Measurements from ENCODE around the gene CDR2L. TPM values are rescaled to one million over a fixed set of nuclear protein-coding genes. Genes with fewer than 3 reads are reported as not detected.
A peak's percentile ranks its signal among the peaks of the same experiment; 100 is the strongest.
"Not testable (repeated sequence)": the region's sequence is repeated elsewhere in the genome, so short reads cannot be mapped to it uniquely, and the experiment has no call there.

The CDR2L gene
- total RNA-seq, 1 donor from 2014 or later, result 3.6 TPM

- peak; percentile 62 for DNase-seq
These were observed 24.1 kb downstream of the CDR2L start for GRCh38 chr17:75011401-75012095.

DNA sequence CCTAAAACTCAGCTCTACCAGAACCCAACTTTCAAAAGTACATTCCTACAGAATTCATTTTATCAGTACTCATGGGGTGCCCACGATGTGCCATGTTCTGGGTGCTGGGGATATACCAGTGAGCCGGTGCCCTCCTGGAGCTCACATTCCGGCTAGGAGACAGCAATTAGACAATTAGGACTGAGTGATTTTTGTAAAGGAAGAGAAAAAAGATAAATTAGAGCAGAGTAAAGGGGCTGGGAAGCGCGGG is 24.6 kb downstream of the CDR2L start:
- DNase-seq, result peak; percentile 59

DNA sequence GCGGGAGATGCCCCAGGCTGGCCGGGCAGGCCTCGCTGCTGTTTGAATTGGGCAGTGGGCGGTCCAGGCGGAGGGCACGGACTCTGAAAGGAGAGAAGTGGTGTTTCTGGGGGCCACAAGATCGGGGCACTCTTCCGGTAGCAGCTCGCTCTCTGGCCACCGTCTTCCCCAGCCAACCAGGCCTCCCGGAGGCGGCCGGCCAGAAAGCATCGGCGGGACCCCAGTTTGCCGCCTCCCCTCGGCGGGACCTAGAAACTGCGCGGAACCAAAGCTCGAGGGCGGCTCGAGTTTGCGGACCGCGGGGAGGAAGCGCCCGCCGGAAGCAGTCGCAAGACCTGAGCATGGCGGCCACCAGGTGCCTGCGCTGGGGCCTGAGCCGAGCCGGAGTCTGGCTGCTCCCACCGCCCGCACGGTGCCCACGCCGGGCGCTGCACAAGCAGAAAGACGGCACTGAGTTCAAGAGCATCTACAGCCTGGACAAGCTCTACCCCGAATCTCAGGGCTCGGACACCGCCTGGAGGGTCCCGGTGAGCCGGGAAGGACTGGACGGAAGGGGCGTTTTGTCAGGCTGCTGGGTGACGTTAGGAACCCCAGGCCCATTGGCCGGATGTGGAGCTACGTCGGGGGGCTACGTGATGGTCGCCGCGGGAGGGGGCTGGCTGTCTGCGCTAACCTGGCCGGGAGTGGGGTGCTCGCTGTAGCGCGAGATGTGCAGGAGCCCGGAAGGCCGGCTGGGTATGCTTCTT is 25.1 kb downstream of the CDR2L start, which contains the start of gene MRPL58:
Gene MRPL58 (plus strand): TSS at position 325 of the 746 bp plus-strand sequence. CDS start 17 bp downstream, at position 342.
- peak; percentile 78 for DNase-seq

- DNase-seq, result peak; percentile 48
These were observed 25.7 kb downstream of the CDR2L start for GRCh38 chr17:75013092-75013559.

GRCh38 chr17:75019146-75019545 is 31.7 kb downstream of the CDR2L start:
- DNase-seq, result no peak

GRCh38 chr17:75019710-75020109 is 32.3 kb downstream of the CDR2L start:
- DNase-seq, result no peak

DNA sequence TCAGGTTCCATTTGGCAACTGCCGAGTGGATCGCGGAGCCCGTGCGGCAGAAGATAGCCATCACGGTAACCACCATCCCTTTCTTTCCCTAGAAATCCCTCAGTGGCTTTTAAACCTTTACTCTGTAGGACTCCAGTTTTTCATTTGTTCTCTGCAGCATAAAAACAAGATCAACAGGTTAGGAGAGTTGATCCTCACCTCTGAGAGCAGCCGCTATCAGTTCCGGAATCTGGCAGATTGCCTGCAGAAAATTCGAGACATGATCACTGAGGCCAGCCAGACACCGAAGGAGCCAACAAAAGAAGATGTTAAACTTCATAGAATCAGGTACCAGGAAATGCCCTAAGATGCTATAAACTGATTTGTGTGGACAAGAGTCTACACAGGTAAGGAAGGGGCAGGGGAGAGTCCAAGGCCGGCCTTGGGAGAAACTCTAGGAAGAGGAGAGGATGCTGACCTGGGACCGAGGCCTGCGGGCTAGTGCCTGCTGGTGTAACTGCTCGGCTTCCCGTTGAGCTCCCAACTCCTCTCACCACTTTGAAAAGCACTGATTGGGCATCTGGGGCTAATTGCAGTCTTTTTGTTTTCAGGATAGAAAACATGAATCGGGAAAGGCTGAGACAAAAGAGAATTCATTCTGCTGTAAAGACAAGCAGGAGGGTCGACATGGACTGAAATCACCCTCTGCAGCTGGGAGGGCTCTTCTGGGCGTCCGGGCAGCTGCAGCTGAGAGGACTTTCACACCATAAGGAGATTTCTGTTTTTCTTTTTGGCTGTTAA is 33.1 kb downstream of the CDR2L start:
- DNase-seq, result no peak

- no peak for DNase-seq
These were observed 37.4 kb downstream of the CDR2L start for GRCh38 chr17:75024686-75025397.

- DNase-seq, result not testable (repeated sequence)
These were observed 37.9 kb downstream of the CDR2L start for GRCh38 chr17:75025398-75025734.

DNA sequence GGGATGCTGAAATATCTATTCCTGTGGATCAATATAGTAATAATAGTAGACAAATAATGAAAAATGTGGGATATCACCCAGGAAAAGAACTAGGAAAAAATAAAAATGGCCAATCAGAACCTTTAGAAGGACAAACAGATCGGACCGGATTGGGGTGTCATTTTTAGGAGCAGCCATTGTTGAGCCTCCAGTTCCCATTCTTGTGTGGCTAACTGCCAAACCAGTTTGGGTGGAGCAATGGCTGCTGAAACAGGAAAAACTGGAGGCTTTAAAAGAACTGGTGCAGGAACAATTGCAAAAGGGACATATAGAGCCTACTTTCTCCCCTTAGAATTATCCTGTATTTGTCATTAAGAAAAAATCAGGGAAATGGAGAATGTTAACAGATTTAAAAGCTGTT is 39.2 kb downstream of the CDR2L start:
- DNase-seq, result not testable (repeated sequence)

DNA sequence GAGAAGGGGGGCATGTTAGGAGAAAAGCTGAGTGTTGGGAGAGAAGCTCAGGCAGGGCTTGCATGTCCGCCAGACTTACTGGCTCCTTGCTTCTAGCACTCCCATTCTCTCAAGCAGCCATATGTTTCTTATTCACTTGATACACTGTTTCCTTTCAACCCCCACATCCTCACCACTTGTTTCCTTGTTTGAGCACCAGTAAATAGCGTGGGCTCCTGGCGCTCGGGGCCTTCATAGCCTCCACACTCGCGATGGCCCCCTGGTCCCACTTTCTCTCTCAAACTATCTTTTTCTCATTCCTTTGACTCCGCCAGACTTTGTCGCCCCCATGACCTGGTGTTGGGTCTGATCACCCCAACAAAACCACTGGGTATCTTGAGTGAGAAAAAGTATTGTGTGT is 42.7 kb downstream of the CDR2L start:
- no peak for DNase-seq

DNA sequence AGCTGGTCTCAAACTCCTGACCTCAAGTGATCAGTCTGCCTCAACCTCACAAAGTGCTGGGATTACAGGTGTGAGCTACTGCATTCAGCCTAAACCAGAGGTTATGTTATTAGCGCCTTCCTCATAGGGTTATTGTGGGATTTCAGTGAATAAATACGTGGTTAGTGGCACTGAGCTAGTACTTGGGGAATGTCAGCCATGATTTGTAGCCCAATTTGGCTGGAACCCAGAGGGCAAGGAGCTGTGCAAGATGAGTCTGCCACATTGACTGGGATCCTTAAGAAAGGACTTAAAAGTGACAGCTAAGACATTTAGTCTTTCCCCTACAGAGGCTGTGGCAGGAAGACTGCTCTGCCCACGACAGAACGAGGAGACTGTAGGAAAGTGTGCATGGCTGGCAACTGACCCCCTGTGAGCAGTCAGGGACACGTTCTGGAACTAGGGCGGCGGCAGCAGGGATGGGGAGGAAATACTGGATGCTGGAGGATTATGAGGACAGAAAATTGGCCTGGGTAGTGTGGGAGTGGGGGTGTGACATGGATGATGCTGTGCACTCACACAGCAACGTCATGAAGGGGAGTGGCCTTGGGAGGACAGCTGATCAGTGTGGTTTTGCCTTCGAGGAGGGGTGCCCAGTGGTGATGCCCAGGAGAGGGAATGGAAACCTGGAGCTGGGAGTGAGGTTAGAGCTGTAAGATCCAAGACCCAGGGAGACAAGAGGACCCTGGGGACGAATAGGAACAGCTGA is 44.7 kb downstream of the CDR2L start:
- peak; percentile 59 for DNase-seq

DNA sequence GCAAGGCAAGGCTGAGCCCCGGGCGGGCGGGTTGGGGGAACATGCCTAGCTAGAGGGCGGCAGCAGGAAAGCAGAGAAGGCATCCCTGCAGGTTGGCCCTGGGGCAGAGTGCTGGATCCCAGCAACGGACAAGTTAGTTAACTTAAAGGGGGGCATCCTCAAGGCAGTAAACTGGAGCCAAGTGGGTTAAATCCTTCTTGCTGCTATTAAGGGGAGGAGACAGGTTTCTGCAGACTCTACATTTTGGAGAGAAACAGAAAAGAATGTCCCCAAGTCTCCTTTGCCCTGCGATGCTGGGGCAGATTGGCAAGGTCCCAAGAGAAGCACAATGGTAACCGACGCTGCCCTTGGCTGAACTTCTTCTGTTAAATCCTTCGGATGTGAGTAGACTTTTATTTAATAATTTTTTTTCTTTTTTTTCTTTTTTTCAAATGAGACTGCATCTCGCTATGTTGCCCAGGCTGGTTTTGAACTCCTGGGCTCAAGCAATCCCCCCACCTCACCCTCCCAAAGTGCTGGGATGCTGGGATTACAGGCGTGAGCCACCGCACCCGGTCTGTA is 45.4 kb downstream of the CDR2L start:
- no peak for DNase-seq

DNA sequence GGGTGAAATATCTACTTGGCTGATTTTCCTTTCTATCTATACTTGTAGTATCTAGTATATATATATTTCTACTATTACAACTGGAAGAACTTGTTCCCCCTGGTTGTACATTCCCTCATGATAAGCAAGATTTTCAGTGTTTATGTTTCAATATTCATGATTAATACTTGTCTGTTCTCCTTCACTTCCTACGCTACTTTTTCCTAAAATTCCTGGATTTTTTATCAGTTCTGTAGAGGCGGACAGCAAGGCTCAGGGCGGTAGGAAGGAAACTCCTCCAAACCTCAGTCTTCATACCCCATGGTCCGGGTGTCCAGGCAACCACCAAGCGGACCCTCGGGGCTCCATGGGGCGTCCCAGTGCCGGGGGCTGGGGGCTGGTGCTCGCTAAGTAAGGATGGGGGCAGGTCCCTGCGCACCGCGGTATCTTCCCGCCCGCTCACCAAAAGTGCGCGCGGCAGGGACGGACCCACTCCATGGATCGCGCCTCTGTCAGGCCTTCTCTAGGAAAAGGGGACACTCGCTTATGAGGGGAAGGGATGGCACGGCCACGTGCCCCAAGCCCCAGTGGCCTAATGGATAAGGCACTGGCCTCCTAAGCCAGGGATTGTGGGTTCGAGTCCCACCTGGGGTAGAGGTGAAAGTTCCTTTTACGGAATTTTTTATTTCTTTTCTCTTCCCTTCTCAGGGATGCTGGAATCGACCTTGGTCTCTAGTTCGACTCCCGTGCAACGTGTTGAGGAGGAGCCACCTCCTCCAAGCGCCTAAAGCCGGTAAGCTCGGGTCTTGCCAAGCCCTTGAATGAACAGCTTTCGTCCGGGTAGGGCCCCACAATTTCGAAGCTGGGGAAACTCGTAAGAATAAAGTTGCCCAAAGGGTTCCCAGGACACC is 46.2 kb downstream of the CDR2L start:
- peak; percentile 86 for DNase-seq

DNA sequence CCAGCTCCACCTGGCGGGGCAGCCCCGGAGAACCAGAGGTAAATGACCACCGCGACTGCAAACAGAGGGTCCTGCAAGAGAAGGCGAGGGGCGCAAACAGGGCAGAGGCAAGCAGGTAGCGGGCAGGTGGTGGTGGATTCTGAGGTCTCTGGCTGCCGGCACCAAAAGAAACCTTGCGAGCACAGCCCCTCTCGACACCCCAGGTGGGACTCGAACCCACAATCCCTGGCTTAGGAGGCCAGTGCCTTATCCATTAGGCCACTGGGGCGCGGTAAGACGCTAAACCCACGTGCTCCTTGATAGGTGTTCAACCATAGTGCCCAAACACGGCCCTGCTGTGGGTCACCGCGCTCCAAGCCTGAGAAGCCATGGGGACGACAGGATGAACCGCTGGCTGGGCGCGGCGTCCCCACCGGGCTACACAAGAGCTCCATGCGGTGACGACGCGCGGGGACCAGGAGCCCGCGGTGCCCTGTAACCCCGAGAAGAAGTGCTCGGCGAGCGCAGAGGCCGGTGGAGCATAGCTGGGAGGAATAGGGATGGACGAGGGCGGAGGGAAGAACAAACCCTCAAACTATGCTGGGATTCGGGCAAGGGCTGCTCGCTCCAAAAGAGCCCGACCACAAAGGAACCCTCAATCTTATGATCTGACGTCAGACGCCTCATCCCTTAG is 46.9 kb downstream of the CDR2L start:
- peak; percentile 76 for DNase-seq

GRCh38 chr17:75036643-75037268 is 49.3 kb downstream of the CDR2L start:
- peak; percentile 79 for DNase-seq

DNA sequence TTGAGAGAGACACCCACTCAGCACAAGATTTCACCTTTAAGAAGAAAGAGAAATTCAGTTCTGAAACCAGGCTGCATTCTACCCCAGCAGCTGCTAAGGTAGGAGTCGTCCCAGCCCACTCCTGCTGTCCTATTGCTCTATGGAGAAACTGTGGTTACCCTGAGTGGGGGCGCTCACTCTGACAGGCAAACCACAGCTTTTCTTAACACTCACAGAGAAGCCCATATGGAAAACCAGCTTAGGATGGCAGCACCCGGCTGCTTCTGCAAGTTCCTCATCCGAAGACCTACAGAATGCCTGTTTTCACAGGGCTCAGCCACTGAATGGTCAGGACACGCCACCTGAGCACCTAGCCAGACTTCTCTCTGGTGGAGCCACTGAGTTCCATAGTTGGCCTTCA is 51.8 kb downstream of the CDR2L start:
- DNase-seq, result no peak

GRCh38 chr17:75041656-75042280 is 54.3 kb downstream of the CDR2L start:
- no peak for DNase-seq

DNA sequence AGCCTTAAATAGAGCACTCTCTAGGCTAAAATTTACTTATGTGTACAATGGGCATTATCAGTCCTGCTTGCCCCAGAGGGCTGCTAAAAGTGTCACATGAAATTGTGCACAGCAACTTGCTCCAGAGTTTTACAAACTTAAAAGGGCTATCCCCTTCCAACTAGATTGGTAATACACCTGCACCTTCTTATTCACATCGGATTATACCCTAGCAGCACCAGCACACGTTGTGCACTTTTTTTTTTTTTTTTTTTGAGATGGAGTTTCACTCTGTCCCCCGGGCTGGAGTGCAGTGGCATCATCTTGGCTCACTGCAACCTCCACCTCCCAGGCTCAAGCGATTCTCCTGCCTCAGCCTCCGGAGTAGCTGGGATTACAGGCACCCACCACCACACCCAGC is 56.4 kb downstream of the CDR2L start:
- DNase-seq, result not testable (repeated sequence)
